HCT116 (cell line): ENCODE results near the gene TRIM62. TPM values are rescaled to one million over a fixed set of nuclear protein-coding genes. Genes with fewer than 3 reads are reported as not detected.
A peak's percentile ranks its signal among the peaks of the same experiment; 100 is the strongest.

Source experiments
- ATAC-seq: fragments of 200-7000 bp; cut with Tn5 transposase; 2 replicates; pipeline ENCODE4 v1.9.1; 2020; ENCODE audit warnings: mild to moderate bottlenecking, moderate library complexity
- BruUV-seq: library from RNA; stranded (reverse); fragments of 400-500 nt; replicated peaks from 2 replicates; lab custom pipeline; 2021; lab: Mats Ljungman, UMichigan
- CTCF ChIA-PET: fragments of 300-600 bp; sonication (Branson Sonifier 250); formaldehyde crosslinking; loops from one replicate; lab custom pipeline; 2021; ENCODE audit warnings: antibody characterized with exemption; lab: Charles Lee
- POLR2A ChIA-PET: fragments of 300-600, 350-600 bp; sonication (Branson Sonifier 250); formaldehyde crosslinking; loops from one replicate; lab custom pipeline; 2021; ENCODE audit warnings: antibody characterized with exemption; lab: Charles Lee
- RAD21 ChIA-PET, 2 experiments: fragments of 300-600 bp; sonication (Branson Sonifier 250); formaldehyde crosslinking; loops; one replicate each; lab custom pipeline; 2023; ENCODE audit warnings: low total read pairs in 2 of 2; ENCODE audit not compliant: uncharacterized antibody in 2 of 2, unreplicated experiment in 2 of 2, low non-redundant PET in 1 of 2; lab: Charles Lee
- DNase-seq: peaks from one replicate; pipeline ENCODE4 v3.0.0-alpha.2; 2010; ENCODE audit warnings: low read depth, low spot score
- H2AFZ ChIP-seq: fragments of 200-600 bp; shearing (Covaris generic), sonication (generic); 2 replicates; pipeline ENCODE4 v1.6.1; 2017; ENCODE audit warnings: low read depth, mixed run types, mixed read lengths, antibody characterized with exemption, low read length; ENCODE audit not compliant: poor library complexity, severe bottlenecking
- H3K27ac ChIP-seq: 2 replicates; pipeline ENCODE4 v1.5.1; 2012; ENCODE audit warnings: low read depth, low read length
- H3K27me3 ChIP-seq: fragments of 200-600 bp; sonication (generic); 2 replicates; pipeline ENCODE4 v1.6.1; 2016; ENCODE audit warnings: mixed run types, low read length, mixed read lengths; ENCODE audit not compliant: insufficient read depth
- H3K36me3 ChIP-seq, 2 experiments: fragments of 200-500 bp in 1 of 2; fragments of 200-600 bp in 1 of 2; sonication (Bioruptor generic) in 1 of 2; sonication (generic) in 1 of 2; 2 replicates each; pipeline versions ENCODE4 v1.5.1 to v1.6.1; 2014 to 2016; ENCODE audit warnings: low read length in 2 of 2, inconsistent platforms in 1 of 2, mixed read lengths in 1 of 2, mixed run types in 1 of 2; ENCODE audit not compliant: insufficient read depth in 2 of 2, control insufficient read depth in 1 of 2
- H3K4me1 ChIP-seq, 2 experiments: fragments of 200-600 bp in 1 of 2; sonication (generic) in 1 of 2; 2 replicates each; pipeline versions ENCODE4 v1.5.1 to v1.6.1; 2012 to 2017; ENCODE audit warnings: low read length in 2 of 2, inconsistent platforms in 1 of 2, mild to moderate bottlenecking in 1 of 2, mixed read lengths in 1 of 2, mixed run types in 1 of 2, moderate library complexity in 1 of 2; ENCODE audit not compliant: insufficient read depth in 2 of 2, control insufficient read depth in 1 of 2
- H3K4me2 ChIP-seq: fragments of 200-600 bp; sonication (generic); 2 replicates; pipeline ENCODE4 v1.6.1; 2017; ENCODE audit warnings: mixed run types, low read length, mixed read lengths
- H3K4me3 ChIP-seq, 2 experiments: fragments of 200-600 bp in 1 of 2; sonication (generic) in 1 of 2; replicated peaks in 1 of 2; 2 replicates each; pipeline ENCODE4 v1.5.1; 2011 to 2016; ENCODE audit warnings: low read length in 2 of 2, control low read depth in 1 of 2, low read depth in 1 of 2, mild to moderate bottlenecking in 1 of 2, mixed read lengths in 1 of 2, mixed run types in 1 of 2
- H3K79me2 ChIP-seq: fragments of 200-600 bp; sonication (generic); 2 replicates; pipeline ENCODE4 v1.6.1; 2017; ENCODE audit warnings: mild to moderate bottlenecking, mixed run types, low read length, moderate library complexity, mixed read lengths; ENCODE audit not compliant: insufficient read depth
- H3K9ac ChIP-seq: fragments of 200-600 bp; sonication (generic); 2 replicates; pipeline ENCODE4 v1.6.1; 2016; ENCODE audit warnings: low read length, mixed read lengths
- H3K9me2 ChIP-seq: fragments of 200-600 bp; sonication (generic), shearing (Covaris generic); 2 replicates; pipeline ENCODE4 v1.6.1; 2017; ENCODE audit warnings: mixed run types, mild to moderate bottlenecking, moderate library complexity; ENCODE audit not compliant: insufficient read depth
- H3K9me3 ChIP-seq, 2 experiments: fragments of 200-500 bp in 1 of 2; fragments of 200-600 bp in 1 of 2; sonication (Bioruptor generic) in 1 of 2; sonication (generic) in 1 of 2; 2 replicates each; pipeline ENCODE4 v1.6.1; 2014 to 2017; ENCODE audit warnings: low read length in 2 of 2, mixed read lengths in 2 of 2, inconsistent platforms in 1 of 2, low read depth in 1 of 2, mild to moderate bottlenecking in 1 of 2, mixed run types in 1 of 2, moderate library complexity in 1 of 2; ENCODE audit not compliant: control insufficient read depth in 1 of 2, insufficient read depth in 1 of 2
- H4K20me1 ChIP-seq: fragments of 200-600 bp; sonication (generic), shearing (Covaris generic); 2 replicates; pipeline ENCODE4 v1.6.1; 2017; ENCODE audit warnings: mixed run types, mild to moderate bottlenecking, moderate library complexity; ENCODE audit not compliant: insufficient read depth
- CBX3 ChIP-seq: IDR thresholded peaks from 2 replicates; pipeline ENCODE4 v1.6.1; 2012; ENCODE audit warnings: low read depth
- EGR1 ChIP-seq: IDR thresholded peaks from 2 replicates; pipeline ENCODE4 v1.6.1; 2012; ENCODE audit warnings: low read depth
- ELF1 ChIP-seq: IDR thresholded peaks from 2 replicates; pipeline ENCODE4 v1.6.1; 2012; ENCODE audit warnings: low read depth, borderline replicate concordance
- EZH2 ChIP-seq: fragments of 200-600 bp; sonication (generic); IDR thresholded peaks from 2 replicates; pipeline ENCODE4 v1.6.1; 2017; ENCODE audit warnings: antibody characterized with exemption, mixed run types
- POLR2A ChIP-seq: IDR thresholded peaks from 2 replicates; pipeline ENCODE4 v1.7.0; 2011; ENCODE audit warnings: borderline replicate concordance; ENCODE audit not compliant: insufficient read depth, insufficient read length; ENCODE audit errors: extremely low read depth
- RAD21 ChIP-seq: IDR thresholded peaks from 2 replicates; pipeline ENCODE4 v1.6.1; 2012; ENCODE audit warnings: low read depth, mild to moderate bottlenecking
- SIN3A ChIP-seq: IDR thresholded peaks from 2 replicates; pipeline ENCODE4 v1.6.1; 2012; ENCODE audit warnings: low read depth
- SRF ChIP-seq: IDR thresholded peaks from 2 replicates; pipeline ENCODE4 v1.6.1; 2012; ENCODE audit warnings: low read depth
- TCF7L2 ChIP-seq: IDR thresholded peaks from 2 replicates; pipeline ENCODE4 v1.7.0; 2011; ENCODE audit warnings: borderline replicate concordance, inconsistent platforms; ENCODE audit not compliant: insufficient read depth, insufficient read length; ENCODE audit errors: extremely low read depth
- ZFX ChIP-seq: fragments of 450-650 bp; IDR thresholded peaks from 2 replicates; pipeline ENCODE4 v1.6.1; 2017
- intact Hi-C: fragments of 100-400 bp; cut with micrococcal nuclease; formaldehyde crosslinking; loops from 2 replicates; pipeline ENCODE4 v1.10.0; 2022
- total RNA-seq: library from RNA; stranded (reverse); gene quantifications from one replicate; pipeline ENCODE4 v1.2.1, GENCODE V29; 2021; ENCODE audit not compliant: unreplicated experiment
- TF ChIP-seq, protein P1 (sequence below): IDR thresholded peaks from 2 replicates; pipeline ENCODE4 v1.6.1; 2012
- TF ChIP-seq, protein P2 (sequence below), 3 experiments: fragments of 200-600 bp in 1 of 3; sonication (generic) in 1 of 3; IDR thresholded peaks in 2 of 3; conservative IDR thresholded peaks in 1 of 3; 2 replicates each; pipeline ENCODE4 v1.5.1; 2012 to 2017; ENCODE audit warnings: low read depth in 2 of 3, low read length in 2 of 3, antibody characterized with exemption in 1 of 3, borderline replicate concordance in 1 of 3, control low read depth in 1 of 3, mild to moderate bottlenecking in 1 of 3, mixed read lengths in 1 of 3, mixed run types in 1 of 3, moderate library complexity in 1 of 3; ENCODE audit not compliant: insufficient read depth in 1 of 3
- TF ChIP-seq, protein P3 (sequence below): IDR thresholded peaks from 2 replicates; pipeline ENCODE4 v1.6.1; 2012; ENCODE audit warnings: low read depth
- TF ChIP-seq, protein P4 (sequence below): IDR thresholded peaks from 2 replicates; pipeline ENCODE4 v1.6.1; 2011; ENCODE audit warnings: mild to moderate bottlenecking, low read length, moderate library complexity; ENCODE audit not compliant: insufficient replicate concordance; ENCODE audit errors: extremely low read depth

TRIM62 gene
- total RNA-seq, 1 experiment from 2014 or later: 6.5 TPM

DNA sequence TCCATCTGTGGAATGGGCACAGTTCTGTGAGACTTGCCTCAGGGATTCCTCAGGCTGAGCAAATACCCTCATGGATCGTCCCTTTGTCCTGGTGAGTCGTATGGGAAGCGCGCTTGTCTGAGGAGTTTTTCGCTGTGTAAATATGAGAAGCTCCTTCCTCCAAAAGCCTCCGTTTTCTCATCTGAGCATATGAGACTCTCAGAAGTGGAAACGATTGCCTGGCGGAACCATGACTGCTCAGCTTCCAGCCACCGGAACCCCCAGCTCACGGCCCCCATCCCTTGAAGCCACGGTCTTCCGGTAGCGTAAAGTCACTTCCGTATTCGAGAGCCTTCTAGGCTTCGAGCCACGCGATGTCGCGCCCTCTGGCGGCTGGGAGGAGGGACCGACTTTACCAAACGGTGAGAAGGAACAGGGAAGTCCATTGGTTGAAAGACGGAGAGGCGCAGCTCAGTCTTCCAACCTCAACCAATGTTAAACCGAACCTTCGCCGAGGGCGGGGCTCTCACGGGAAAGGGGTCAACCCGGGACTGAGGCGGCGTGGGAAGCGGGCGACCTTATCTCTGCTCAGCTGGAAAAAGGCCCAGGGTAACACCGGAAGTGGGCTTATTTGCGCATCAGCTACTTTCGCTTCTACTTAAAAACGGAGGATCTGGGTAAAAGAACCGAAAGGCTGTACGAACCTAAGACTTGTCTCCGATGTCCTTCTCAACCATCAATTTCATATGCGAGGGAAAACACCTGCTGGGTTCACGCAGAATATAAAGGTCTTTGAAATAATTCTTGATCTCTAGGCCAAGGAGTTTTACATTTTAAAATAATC is 54.6 kb downstream of the TRIM62 start (continued):
- TF ChIP-seq, protein P1, sequence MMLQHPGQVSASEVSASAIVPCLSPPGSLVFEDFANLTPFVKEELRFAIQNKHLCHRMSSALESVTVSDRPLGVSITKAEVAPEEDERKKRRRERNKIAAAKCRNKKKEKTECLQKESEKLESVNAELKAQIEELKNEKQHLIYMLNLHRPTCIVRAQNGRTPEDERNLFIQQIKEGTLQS: no peak
- TF ChIP-seq CBX3 (peak; percentile 100), TCF7L2 (peak; percentile 67), RAD21 (peak; percentile 41), EGR1 (peak; percentile 51; the same call in 1 of the 2 replicates), ELF1 (peak; percentile 99), SIN3A (peak; percentile 96), EZH2 (no peak), ZFX (0 out of 2 replicates have a peak, but pooled peaks have one; percentile 19)
- TF ChIP-seq, protein P2, sequence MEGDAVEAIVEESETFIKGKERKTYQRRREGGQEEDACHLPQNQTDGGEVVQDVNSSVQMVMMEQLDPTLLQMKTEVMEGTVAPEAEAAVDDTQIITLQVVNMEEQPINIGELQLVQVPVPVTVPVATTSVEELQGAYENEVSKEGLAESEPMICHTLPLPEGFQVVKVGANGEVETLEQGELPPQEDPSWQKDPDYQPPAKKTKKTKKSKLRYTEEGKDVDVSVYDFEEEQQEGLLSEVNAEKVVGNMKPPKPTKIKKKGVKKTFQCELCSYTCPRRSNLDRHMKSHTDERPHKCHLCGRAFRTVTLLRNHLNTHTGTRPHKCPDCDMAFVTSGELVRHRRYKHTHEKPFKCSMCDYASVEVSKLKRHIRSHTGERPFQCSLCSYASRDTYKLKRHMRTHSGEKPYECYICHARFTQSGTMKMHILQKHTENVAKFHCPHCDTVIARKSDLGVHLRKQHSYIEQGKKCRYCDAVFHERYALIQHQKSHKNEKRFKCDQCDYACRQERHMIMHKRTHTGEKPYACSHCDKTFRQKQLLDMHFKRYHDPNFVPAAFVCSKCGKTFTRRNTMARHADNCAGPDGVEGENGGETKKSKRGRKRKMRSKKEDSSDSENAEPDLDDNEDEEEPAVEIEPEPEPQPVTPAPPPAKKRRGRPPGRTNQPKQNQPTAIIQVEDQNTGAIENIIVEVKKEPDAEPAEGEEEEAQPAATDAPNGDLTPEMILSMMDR (IDR thresholded peaks at IDR 0.05 in 2 of 3, conservative IDR thresholded peaks at IDR 0.05 in 1 of 3; ENCODE audit: borderline replicate concordance in 1 of 3, insufficient read depth in 1 of 3, low read depth in 2 of 3, low read length in 2 of 3): peak; percentile 80 to 94 (median 91)
- TF ChIP-seq, all 23 proteins: peak for 16

DNA sequence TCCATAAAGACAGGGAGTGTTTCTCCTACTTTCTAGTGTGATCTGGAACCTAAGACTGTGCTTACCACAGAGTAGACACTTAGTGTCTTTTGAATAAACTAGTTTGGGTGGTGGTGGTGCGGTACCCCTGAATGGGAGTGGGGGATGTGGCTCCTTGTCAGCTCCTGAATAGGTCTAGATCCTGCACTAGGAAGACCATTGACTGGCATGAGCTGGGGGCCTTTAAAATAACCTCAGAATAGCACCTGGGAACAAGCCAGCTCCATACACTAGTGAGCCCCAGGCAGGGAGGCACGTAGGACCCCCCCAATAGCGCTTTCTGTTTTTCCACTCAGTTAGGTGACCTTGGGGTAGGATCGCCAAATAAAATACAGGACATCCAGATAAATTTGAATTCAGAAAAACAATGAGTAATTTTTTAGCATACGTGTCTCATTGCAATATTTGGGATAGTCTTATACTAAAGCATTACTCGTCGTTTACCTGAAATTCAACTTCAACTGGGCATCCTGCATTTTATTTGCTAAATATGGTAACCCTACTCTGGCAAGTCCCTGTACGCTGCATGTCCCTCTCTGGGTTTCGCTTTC is 55.3 kb downstream of the TRIM62 start:
- Histone ChIP-seq H3K36me3 (no peaks in the 10 kb centered on the region; a peak in 1 of 4 replicates), H4K20me1 (no peaks in the 10 kb centered on the region), H3K27ac (peak overlapping the region; percentile 66), H3K4me3 (peak overlapping the region; percentile 78 to 98), H3K9ac (peak overlapping the region; percentile 94), H3K27me3 (no peaks in the 10 kb centered on the region), H3K4me2 (peak overlapping the region; percentile 97), H3K9me2 (no peaks in the 10 kb centered on the region), H3K9me3 (no peaks in the 10 kb centered on the region), H3K79me2 (peaks cover 24% of the 10 kb centered on the region), H2AFZ (no peak overlapping the region), H3K4me1 (peaks cover 5 to 20% of the 10 kb centered on the region in 2 experiments; a peak in 3 of 4 replicates)
- BruUV-seq: TSS peak; percentile 81
- CTCF ChIA-PET: interaction anchor here (0.7 to 2.2 kb wide), 17 partner anchors 9 to 491 kb away, joined by 3 to 12 read pairs (median 5); partner anchors contain the start of gene AZIN2
- POLR2A ChIA-PET: interaction anchor here (0.6 to 1.4 kb wide), 7 partner anchors 9 to 345 kb away, joined by 3 to 7 read pairs (median 3); no protein-coding TSS in a partner anchor
- DNase-seq (no peak), ATAC-seq (no peak)
- RAD21 ChIA-PET: no interaction called here
- intact Hi-C loops: loop anchor here (5.0 to 10.0 kb wide), 2 partner anchors 218 to 346 kb away; partner anchors contain the start of gene ZSCAN20
- no peak for TF ChIP-seq EGR1
- TF ChIP-seq TCF7L2: no peak
- TF ChIP-seq POLR2A: no peak
- no peak for TF ChIP-seq SRF
- TF ChIP-seq, protein P3, sequence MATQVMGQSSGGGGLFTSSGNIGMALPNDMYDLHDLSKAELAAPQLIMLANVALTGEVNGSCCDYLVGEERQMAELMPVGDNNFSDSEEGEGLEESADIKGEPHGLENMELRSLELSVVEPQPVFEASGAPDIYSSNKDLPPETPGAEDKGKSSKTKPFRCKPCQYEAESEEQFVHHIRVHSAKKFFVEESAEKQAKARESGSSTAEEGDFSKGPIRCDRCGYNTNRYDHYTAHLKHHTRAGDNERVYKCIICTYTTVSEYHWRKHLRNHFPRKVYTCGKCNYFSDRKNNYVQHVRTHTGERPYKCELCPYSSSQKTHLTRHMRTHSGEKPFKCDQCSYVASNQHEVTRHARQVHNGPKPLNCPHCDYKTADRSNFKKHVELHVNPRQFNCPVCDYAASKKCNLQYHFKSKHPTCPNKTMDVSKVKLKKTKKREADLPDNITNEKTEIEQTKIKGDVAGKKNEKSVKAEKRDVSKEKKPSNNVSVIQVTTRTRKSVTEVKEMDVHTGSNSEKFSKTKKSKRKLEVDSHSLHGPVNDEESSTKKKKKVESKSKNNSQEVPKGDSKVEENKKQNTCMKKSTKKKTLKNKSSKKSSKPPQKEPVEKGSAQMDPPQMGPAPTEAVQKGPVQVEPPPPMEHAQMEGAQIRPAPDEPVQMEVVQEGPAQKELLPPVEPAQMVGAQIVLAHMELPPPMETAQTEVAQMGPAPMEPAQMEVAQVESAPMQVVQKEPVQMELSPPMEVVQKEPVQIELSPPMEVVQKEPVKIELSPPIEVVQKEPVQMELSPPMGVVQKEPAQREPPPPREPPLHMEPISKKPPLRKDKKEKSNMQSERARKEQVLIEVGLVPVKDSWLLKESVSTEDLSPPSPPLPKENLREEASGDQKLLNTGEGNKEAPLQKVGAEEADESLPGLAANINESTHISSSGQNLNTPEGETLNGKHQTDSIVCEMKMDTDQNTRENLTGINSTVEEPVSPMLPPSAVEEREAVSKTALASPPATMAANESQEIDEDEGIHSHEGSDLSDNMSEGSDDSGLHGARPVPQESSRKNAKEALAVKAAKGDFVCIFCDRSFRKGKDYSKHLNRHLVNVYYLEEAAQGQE: no peak
- TF ChIP-seq, protein P4, sequence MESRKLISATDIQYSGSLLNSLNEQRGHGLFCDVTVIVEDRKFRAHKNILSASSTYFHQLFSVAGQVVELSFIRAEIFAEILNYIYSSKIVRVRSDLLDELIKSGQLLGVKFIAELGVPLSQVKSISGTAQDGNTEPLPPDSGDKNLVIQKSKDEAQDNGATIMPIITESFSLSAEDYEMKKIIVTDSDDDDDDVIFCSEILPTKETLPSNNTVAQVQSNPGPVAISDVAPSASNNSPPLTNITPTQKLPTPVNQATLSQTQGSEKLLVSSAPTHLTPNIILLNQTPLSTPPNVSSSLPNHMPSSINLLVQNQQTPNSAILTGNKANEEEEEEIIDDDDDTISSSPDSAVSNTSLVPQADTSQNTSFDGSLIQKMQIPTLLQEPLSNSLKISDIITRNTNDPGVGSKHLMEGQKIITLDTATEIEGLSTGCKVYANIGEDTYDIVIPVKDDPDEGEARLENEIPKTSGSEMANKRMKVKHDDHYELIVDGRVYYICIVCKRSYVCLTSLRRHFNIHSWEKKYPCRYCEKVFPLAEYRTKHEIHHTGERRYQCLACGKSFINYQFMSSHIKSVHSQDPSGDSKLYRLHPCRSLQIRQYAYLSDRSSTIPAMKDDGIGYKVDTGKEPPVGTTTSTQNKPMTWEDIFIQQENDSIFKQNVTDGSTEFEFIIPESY: no peak
- TF ChIP-seq RAD21: no peak
- no peak for TF ChIP-seq SIN3A
- TF ChIP-seq ZFX: no peak
